WI38 (cell line): ENCODE results near the gene BUB3.
A peak's percentile ranks its signal among the peaks of the same experiment; 100 is the strongest.

Source experiments
- H3K4me3 ChIP-seq: 2 replicates; pipeline ENCODE4 v1.5.1; 2011; ENCODE audit warnings: low read depth, mild to moderate bottlenecking, control low read depth, low read length
- TF ChIP-seq, protein P1 (sequence below): IDR thresholded peaks from 2 replicates; pipeline ENCODE4 v1.5.1; 2012; ENCODE audit warnings: low read depth, mild to moderate bottlenecking, control low read depth, low read length

The BUB3 gene

DNA sequence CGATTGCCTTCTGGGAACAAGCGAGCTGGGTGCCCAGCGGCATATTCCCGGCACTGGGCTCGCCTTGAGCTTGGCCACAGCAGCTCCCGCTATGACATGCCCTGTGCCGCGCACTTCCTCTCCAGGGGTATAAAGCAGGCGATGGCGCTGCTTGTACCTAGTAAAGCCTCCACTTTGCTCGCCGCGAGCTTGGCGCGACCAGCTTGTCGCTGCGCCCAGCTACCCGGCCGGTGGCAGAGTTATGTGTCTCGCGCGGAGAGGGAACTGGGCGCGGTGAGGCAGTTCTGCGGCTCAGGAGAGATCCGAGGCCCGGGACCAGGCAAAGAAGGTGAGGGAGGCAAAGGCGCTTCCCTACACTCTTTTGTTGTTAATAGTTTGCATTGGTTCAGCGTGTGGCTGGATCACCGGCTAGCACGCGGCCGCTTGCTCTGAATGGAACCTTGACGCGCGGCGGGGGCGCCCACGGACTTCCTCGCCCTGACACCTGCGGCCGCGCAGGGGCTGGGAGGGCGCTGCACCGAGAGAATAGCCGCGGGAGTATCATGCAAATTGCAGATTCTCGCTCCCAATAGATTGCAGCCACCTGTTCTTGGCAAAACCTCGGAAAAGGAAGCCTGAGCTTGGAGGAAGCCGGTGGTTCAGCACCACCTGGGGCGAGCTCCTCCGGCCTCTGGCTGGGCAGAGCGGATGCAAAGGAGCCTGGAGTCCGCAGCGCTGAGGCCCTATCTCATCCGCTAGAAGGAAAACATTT, 3.0 kb upstream of the BUB3 start:
- H3K4me3 ChIP-seq = no peak overlapping the region
- TF ChIP-seq, protein P1, sequence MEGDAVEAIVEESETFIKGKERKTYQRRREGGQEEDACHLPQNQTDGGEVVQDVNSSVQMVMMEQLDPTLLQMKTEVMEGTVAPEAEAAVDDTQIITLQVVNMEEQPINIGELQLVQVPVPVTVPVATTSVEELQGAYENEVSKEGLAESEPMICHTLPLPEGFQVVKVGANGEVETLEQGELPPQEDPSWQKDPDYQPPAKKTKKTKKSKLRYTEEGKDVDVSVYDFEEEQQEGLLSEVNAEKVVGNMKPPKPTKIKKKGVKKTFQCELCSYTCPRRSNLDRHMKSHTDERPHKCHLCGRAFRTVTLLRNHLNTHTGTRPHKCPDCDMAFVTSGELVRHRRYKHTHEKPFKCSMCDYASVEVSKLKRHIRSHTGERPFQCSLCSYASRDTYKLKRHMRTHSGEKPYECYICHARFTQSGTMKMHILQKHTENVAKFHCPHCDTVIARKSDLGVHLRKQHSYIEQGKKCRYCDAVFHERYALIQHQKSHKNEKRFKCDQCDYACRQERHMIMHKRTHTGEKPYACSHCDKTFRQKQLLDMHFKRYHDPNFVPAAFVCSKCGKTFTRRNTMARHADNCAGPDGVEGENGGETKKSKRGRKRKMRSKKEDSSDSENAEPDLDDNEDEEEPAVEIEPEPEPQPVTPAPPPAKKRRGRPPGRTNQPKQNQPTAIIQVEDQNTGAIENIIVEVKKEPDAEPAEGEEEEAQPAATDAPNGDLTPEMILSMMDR = no peak

DNA sequence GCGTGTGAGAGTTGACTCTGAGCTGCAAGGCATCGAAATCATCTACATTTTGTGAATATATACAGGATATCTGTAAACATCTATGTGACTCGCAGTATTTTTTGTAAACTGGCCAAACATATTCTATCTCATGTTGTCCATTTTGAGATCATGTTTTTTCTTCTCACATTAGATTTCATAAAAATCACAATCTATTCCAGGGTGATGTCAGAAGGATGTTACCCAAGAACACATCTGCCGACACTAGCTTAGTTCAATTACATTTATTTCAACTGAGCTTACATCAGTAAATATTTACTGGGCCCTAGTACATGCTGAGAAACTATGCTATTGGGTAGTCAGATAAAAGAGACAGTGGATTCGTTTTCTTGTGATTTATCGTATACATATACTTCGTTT, 2.5 kb upstream of the BUB3 start:
- TF ChIP-seq, protein P1 = no peak
- no peak overlapping the region for H3K4me3 ChIP-seq

DNA sequence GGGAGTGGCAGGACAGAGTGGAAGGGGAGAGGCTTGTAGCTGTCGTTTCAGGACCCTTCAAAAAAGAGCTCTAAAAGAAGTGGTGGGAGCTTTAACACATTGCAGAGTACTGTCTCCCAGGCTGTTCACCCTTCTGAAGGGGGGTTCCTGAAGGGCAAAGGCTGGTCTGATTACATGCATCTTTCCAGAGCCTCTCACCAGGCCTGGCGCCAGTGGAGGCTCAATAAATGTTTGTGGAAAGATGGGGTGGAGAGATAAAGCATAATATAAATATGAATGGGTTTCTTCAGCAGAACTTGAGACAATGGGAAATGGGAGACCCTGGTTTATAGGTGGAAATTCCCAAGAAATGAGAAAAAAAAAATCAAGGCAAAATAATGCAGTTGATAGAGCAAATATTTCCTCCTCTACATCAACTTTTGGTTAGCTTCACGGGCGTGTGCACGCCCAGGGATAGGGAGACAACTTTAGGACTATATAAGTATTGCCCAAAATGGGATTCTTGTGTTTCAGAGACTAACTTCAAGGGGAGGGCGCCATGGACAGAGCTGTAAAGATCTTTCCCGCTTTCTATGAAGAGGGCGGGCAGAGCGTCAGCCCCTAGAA, 613 bp upstream of the BUB3 start:
- TF ChIP-seq, protein P1 = no peak
- no peak overlapping the region for H3K4me3 ChIP-seq

DNA sequence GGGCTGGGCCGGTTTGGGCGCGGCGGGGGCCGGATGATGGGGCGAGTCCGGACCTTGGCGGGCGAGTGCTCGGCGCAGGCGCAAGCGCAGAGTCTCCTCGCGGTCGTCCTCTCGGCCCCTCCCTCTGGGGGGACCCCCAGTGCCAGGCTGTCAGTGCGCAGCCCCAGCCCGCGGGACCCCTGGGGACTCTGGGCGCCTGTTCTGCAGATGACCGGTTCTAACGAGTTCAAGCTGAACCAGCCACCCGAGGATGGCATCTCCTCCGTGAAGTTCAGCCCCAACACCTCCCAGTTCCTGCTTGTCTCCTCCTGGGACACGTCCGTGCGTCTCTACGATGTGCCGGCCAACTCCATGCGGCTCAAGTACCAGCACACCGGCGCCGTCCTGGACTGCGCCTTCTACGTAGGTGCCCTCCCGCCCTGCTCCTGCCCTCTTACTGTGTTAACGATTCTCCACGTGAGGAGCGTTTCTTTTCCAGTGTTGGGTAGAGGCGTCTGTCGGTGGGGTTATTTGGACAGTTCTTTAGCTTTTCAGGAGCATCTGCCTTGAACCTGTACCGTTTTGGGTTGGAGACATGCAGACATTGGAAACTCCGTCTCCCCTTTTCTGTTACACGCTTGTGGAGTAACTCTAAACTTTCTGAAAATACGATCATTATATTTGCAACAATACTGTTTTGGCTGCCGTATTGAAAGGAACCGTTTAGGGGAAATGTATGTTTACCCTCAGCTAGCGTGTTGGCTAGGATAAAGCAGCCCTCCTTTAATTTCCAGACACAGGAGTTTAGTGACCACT, 706 bp downstream of the BUB3 start:
- H3K4me3 ChIP-seq = peak overlapping the region; percentile 95
- TF ChIP-seq, protein P1 = no peak

DNA sequence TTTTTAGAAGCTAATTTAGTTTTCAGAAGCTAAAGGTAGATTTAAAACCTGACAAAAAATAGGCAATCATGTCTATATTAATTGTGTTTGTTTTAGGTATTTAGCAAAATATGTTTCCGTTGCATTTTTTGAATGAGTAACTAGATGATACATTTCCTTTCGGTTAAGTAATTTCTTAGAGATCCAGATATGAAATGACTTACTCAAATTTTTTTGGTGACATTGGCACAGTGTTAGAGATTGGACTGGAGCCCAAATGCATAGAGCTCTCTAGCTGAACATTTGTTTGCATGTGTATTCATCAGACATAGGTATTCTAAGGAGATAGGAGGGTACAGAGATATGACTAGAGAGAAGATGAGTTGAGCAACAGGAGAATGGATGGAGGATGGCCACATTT, 1.9 kb downstream of the BUB3 start:
- H3K4me3 ChIP-seq = peak overlapping the region; percentile 95
- TF ChIP-seq, protein P1 = no peak

DNA sequence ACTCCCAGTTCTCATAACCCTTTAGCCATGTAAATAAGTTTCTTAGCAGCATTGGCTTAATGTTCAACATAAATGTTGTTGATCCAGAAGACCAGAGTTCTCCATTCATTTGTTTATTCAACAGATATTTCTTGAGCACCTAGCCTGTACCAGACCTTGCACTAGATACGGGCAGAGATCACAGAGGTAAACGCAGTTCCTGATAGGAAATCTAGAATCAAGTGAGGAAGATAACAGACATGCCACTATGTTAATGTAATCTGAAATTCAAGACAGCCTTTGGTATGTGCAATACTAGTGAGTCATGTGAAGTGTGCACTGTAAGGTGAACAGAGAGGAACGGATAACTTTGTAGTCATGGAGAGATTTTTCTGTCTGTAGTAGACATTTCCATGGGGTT, 3.0 kb downstream of the BUB3 start:
- H3K4me3 ChIP-seq = no peak overlapping the region
- TF ChIP-seq, protein P1 = no peak

DNA sequence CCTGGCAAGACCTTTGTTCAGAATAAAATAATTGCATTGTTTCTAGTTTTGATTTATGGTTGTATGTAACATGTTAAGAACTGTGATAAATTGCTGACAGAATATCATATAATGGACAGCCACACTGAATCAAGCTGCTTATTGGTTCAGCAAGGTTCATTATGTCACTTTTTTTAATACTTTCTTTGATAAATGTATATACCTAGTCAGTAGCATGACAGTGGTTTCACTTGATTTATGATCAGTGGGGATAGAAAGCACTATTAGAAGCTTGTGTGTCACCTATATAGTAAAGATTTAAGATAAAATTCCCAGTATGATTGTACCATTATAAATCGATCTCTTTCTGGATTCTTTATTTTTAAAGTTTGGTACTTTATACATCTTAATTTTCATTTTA, 4.5 kb downstream of the BUB3 start:
- TF ChIP-seq, protein P1 = no peak
- H3K4me3 ChIP-seq = no peak overlapping the region
